Measurements from ENCODE around the gene MAP3K13.

DNA sequence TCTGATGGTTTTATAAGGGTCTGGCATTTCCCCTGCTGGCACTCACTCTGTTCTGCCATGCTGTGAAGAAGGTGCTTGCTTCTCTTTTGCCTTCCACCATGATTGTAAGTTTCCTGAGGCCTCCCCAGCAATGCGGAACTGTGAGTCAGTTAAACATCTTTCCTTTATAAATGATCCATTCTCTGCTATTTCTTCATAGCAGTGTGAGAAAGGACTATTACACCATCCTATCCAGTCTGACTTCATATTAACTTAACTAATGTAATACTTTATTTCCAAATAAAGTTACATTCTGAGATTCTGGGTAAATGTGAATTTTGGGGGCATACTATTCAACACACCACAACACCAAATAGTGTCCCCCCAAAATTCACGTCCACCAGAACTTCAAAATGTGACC lies 22.2 kb upstream of the MAP3K13 start:
- TF ChIP-seq, protein P1, sequence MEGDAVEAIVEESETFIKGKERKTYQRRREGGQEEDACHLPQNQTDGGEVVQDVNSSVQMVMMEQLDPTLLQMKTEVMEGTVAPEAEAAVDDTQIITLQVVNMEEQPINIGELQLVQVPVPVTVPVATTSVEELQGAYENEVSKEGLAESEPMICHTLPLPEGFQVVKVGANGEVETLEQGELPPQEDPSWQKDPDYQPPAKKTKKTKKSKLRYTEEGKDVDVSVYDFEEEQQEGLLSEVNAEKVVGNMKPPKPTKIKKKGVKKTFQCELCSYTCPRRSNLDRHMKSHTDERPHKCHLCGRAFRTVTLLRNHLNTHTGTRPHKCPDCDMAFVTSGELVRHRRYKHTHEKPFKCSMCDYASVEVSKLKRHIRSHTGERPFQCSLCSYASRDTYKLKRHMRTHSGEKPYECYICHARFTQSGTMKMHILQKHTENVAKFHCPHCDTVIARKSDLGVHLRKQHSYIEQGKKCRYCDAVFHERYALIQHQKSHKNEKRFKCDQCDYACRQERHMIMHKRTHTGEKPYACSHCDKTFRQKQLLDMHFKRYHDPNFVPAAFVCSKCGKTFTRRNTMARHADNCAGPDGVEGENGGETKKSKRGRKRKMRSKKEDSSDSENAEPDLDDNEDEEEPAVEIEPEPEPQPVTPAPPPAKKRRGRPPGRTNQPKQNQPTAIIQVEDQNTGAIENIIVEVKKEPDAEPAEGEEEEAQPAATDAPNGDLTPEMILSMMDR (IDR thresholded peaks at IDR 0.05; ENCODE audit: insufficient read depth, low read length, poor library complexity, severe bottlenecking) = no peak
- no peak for TF ChIP-seq EZH2phosphoT487 (conservative IDR thresholded peaks at IDR 0.05; ENCODE audit: low read length)
